ENCODE data around the gene XYLT2.
A peak's percentile ranks its signal among the peaks of the same experiment; 100 is the strongest.
"Not testable (repeated sequence)": the region's sequence is repeated elsewhere in the genome, so short reads cannot be mapped to it uniquely, and the experiment has no call there.

The XYLT2 gene

DNA sequence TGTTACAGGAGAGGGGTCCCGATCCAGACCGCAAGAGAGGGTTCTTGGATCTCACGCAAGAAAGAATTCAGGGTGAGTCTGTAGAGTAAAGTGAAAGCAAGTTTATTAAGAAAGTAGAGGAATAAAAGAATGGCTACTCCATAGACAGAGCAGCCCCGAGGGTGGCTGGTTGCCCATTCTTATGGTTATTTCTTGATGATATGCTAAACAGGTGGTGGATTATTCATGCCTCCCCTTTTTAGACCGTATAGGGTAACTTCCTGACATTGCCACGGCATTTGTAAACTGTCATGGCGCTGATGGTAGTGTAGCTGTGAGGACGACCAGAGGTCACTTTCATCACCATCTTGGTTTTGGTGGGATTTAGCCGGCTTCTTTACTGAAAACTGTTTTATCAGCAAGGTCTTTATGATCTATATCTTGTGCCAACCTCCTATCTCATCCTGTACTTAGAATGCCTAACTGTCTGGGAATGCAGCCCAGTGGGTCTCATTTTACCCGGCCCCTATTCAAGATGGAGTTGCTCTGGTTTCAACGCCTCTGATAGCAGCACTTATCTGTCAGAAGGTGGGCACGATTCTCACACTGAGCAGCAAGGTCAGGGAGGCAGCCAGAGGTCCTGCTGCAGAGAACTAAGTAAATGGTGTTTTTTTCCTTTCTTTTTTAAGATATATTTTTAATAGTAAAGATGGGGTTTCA, 26.5 kb upstream of the XYLT2 start:
- no peak for DNase-seq (ENCODE audit: low spot score)

- no peak for DNase-seq (ENCODE audit: low spot score)
Measured at GRCh38 chr17:50322271-50322670, 23.7 kb upstream of the XYLT2 start.

DNA sequence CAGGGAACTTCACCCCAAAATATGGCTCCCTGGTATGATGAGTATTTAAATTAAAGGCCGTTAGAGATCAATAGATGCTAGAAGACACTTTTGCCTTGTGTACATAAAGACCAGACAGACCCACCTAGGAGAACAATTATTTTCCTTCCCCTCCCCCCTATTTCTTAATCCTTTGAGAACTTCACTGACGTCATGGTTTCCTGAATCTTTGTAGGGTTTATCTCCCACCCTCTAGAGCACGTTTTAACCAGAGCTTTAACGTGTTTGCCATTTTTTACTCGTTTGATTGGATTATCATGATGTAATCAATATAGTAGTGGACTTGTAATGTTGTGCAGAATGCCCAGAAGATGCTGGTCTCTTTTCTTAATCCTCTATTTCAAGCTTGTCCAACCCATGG, 22.9 kb upstream of the XYLT2 start:
- DNase-seq (ENCODE audit: low spot score), result no peak

DNA sequence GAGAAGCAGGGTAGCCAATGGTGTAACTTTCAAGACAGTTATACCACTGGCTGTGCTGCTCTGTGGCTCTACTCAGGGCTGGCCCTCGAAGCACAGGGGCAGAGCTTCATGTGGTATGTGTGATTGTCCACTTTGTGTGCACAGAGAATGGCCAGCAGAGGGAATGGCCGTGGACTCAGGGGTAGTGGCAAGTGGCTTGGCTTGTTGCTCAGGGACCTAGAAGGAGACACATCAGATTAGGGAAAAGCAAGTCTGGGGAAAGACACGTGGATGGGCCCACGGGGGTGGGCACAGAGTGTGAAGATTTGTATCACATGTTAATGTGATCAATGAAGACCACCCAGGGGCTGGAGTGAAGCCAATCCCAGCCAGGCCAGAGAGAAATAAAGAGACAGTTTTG, 20.0 kb upstream of the XYLT2 start:
- DNase-seq (ENCODE audit: low spot score), result no peak

DNA sequence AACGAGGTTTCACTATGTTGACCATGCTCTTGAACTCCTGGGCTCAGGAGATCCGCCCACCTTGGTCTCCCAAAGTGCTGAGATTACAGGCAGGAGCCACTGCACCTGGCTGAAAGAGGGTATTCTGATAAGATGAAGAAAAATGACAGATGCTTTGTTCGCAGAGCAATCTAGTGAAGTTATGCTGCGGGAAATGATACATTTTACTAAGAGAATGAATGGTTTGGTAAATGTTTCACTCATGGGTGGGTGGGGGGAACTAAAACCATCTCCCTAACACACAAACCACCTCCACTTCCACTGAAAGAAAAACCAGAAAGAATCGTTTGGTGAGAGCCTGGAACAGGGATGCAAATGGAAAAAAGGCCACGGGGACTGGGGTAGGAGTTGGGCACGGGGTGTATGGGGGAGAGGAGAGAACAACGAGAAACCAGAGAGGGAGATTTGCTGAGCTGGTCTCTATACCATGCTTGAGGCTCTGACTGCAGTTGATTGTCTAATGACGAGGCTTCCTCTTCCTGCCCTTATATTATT, 19.0 kb upstream of the XYLT2 start:
- no peak for DNase-seq (ENCODE audit: low spot score)

- no peak for DNase-seq (ENCODE audit: low spot score)
Measured at GRCh38 chr17:50328363-50329325, 17.3 kb upstream of the XYLT2 start.

DNA sequence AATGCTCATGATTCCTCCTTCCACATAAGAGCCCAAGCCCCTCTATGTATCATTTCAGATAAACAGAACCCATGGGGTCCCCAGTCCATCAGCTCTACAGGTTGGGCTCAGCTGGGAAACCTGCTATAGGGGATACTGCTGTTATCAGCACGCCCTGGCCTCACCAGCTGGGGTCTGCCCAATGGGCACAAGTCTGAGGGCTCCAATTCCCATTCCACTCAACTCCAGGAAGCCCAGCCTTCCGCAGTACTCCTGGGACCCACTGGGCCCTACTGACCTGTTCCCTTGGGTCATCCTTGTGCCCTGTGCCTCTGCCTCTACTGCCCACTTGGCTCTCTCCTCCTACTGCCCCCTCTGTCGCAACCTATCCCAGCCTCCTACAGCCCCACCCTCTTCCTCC, 16.2 kb upstream of the XYLT2 start:
- DNase-seq (ENCODE audit: low spot score), result no peak

DNA sequence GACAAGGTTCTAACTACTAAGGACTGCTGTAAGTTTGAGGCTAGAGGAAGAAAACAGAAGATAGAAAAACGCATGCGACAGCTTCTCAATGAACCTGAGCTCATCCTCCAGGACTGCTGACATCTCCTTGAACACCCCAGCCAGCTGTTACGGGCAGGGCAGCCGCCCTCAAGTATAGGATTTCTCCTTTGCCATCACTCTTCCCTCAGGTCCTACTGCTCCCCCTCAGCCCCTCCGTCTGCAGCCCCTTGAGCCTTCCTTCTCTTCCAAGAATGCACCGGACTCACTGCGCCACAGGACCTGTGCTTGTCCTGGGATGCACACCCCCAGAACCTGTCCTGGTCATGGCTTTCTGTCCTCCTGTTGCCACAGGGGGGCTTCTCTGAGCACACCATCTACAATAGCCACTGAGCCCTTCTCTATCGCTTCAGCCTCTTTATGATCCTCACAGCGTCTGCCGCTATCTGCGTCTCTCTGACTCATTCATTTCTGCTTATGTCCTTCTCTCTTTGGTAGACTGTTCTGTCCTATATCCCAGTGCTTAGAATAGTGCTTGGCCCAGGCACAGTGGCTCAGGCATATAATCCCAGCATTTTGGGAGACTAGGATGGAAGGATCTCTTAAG, 15.7 kb upstream of the XYLT2 start:
- no peak for DNase-seq (ENCODE audit: low spot score)

DNA sequence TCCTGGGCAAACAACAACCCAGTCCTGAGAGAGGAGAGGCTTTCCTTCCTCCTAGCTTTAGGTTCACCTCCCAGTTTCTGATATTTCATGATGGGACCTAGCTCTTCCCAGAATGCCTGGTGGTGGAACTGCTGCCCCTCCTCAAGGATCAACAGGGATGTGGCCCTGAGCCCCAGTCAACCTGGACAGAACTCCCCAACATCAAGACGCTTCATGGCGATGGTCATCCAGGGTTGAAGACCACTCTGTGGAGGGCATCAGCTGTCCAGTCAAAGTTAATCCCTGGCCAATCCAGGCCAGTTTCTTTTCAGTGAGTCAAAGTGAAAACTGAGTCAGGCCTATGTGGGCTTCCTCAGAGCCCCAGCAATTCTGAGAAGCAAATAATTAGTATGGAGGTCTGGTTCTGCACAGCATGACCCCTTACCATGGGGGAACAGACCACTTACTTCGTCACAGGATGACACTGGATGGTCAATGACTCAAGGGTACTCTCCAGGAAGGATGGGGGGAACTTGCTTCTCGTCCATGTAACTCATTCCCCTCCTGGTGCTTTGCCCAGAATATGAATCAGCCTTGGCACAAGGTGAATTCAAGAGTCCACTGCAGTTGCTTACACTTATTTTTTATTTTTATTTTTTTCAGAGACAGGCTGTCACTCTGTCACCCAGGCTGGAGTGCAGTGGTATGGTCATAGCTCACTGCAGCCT, 14.7 kb upstream of the XYLT2 start:
- no peak for DNase-seq (ENCODE audit: low spot score)

DNA sequence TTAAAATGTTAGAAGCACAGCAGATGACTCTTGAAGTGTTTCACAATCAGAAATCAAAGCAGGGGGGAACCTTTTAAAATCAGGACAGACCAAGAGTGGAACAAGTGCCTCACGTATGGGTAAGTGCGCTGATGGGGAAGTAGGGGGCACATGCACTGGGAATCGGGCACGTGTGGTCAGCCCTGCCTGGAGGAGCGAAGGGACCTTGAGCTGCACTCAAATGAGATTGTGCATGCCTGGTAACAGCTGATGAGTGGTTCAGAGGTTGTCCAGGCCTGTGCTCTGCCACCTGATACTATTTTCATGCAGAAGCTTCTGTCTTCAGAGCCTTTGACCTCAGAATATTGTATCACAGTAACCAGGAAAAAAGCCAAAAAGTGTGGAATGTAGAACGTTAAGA, 13.7 kb upstream of the XYLT2 start:
- no peak for DNase-seq (ENCODE audit: low spot score)

GRCh38 chr17:50333291-50334057, 12.5 kb upstream of the XYLT2 start:
- not testable (repeated sequence) for DNase-seq (ENCODE audit: low spot score)

DNA sequence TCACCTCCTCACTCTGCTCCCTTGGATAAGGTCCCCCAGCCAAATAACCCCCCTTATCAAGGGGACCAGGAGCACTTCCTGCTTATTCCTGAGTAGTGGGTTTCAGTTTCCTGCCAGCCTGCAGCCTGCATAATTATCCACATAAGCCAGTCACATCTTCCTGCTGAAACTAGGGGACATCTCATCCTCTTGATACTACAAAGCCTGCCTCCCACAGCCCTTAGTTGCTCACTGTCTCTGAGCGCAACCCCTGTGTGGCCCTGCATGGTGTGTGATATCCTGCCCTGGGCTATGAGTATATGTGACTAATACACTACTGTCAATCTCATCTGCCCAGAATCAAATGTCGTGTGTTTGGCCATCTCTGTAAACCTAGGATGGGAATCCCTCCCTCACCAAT, 8.0 kb upstream of the XYLT2 start:
- DNase-seq (ENCODE audit: low spot score), result no peak

DNA sequence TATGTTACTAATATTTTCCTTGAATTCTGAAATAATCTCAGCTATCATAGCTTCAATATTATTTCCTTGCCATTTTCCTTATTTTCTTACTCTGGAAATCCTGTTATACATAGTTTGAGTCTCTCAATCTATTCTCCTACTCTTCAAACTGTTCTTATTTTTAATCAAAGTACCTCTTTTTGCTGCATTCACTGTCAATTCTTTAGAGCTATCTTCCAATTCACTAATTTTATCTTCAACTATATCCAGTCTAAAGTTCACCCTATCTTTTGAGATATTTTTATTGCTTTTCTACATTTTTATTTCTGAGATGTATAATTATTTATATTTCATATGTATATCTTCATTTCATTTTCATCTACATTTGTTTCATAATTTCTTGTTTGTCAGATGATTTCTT, 7.3 kb upstream of the XYLT2 start:
- no peak for DNase-seq (ENCODE audit: low spot score)

DNA sequence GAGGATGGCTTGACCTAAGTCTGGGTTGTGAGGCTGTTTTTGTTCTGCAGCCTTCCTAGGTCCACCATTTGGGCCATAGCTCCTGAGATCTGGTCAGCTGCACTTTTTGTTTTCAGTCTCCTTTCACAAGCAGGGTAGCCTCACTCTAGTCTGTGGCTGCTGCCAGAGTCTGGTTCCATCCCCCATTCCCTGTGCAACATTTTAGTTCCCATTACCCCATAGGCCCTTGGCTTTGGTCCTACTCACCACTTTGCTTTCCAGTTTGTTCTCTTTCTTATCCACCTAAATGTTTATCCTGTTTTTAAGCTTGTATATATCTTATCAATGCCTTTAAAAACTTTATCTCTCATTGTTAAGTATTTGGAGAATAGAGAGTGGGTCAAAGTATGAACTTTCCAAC, 6.5 kb upstream of the XYLT2 start:
- DNase-seq (ENCODE audit: low spot score), result no peak

GRCh38 chr17:50344731-50345365, 1.1 kb upstream of the XYLT2 start:
- DNase-seq (ENCODE audit: low spot score), result no peak

DNA sequence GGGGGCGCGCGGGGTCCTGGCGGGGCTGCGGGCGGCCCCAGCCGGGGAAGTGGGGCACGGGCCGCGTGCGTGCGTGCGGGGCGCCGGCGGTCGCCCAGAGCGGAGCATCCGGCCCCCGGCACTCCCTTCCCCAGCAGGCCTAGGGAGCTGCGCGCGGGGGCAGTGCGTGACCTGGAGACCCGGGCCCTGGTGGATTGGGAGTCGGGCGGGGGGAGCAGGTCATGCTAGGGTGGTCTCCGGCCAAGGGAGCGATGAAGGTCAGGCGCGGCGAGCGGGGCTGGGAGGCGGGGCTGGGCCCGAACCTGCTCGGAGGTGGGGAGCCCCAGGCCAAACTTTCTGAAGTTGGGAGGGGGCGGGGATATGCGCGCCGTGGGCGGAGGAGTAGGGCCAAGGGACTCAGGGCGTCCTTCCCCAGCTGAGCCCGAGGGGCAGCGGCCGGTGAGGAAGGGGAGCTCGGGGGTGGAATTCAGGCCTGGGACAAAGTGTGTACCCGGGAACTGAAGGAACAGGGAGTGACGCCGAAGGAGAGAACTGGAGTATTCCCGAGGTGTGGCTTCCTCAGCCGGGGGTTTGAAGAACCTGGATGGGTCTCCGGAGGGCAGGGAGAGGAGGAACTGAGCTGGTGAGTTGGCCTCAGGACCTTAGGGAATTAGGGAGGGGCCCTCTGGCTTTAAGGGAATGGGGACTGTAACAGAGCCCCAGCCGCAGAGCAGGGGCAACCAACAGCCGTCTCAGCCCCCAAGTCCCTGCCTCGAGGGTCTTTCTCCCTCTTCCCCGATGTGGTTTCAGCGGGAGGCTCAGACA, 589 bp downstream of the XYLT2 start:
- DNase-seq (ENCODE audit: low spot score), result peak; percentile 85

GRCh38 chr17:50347117-50347893, 1.4 kb downstream of the XYLT2 start:
- no peak for DNase-seq (ENCODE audit: low spot score)

DNA sequence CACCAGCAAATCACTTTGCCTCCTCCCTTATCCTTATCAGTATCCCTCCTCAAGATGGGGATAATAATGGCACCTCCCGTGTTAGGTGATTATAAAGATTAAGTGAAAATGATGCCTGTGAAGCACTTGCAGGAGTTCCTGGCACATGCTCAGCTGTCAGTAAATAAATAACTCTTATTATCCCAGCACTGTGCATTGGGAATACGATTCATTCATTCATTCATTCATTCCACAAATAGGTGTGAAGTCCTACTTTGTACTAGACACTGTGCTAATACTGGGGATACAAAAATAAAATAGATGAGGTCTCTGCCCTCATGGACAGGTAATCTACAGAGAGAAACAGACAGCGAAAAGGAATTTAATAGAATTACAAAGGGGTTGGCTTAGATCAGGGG, 2.0 kb downstream of the XYLT2 start:
- DNase-seq (ENCODE audit: low spot score), result no peak
